ENCODE measurements around the gene KIAA1328.

DNA sequence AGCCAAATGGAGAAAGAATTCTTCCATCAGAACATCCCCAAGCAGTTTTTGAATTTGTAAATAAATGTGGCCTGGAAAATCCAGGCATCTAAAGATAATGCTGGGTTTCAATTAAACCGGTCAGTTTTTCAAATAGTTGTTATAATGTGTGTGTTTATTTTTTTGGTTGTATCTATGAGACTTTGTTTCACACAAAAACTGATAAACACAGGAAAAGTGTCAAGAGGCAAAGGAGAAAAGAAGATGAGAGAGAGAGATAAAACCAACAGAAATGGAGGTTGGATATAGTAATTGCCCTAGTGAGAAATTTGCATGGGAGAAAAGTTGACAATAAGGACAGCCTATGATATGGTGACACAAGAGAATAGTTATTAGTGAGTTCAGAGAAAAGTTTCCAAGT lies 68.3 kb downstream of the KIAA1328 start:
- TF ChIP-seq, protein P1, sequence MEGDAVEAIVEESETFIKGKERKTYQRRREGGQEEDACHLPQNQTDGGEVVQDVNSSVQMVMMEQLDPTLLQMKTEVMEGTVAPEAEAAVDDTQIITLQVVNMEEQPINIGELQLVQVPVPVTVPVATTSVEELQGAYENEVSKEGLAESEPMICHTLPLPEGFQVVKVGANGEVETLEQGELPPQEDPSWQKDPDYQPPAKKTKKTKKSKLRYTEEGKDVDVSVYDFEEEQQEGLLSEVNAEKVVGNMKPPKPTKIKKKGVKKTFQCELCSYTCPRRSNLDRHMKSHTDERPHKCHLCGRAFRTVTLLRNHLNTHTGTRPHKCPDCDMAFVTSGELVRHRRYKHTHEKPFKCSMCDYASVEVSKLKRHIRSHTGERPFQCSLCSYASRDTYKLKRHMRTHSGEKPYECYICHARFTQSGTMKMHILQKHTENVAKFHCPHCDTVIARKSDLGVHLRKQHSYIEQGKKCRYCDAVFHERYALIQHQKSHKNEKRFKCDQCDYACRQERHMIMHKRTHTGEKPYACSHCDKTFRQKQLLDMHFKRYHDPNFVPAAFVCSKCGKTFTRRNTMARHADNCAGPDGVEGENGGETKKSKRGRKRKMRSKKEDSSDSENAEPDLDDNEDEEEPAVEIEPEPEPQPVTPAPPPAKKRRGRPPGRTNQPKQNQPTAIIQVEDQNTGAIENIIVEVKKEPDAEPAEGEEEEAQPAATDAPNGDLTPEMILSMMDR (conservative IDR thresholded peaks at IDR 0.05): no peak
- no peak for TF ChIP-seq ZFX (IDR thresholded peaks at IDR 0.05)

Data from C4-2B (cell line).